PFSK-1 (cell line): Measurements from ENCODE around the gene CCNT1.

Experiments used
- POLR2AphosphoS5 ChIP-seq: IDR thresholded peaks from 2 replicates; pipeline ENCODE4 v1.6.1; 2012; ENCODE audit warnings: low read depth, mild to moderate bottlenecking, control low read depth, low read length, moderate library complexity
- REST ChIP-seq, 2 experiments: IDR thresholded peaks; 2 replicates each; pipeline versions ENCODE4 v1.6.1 to v1.8.0; 2011 to 2012; ENCODE audit warnings: low read depth in 2 of 2, low read length in 2 of 2, control low read depth in 1 of 2, inconsistent platforms in 1 of 2, mild to moderate bottlenecking in 1 of 2, moderate library complexity in 1 of 2; ENCODE audit not compliant: insufficient read depth in 1 of 2

GRCh38 chr12:48686615-48687334 is 29.7 kb downstream of the CCNT1 start:
- TF ChIP-seq POLR2AphosphoS5 = no peak; the same call in 1 of the 2 replicates
- TF ChIP-seq REST (IDR thresholded peaks at IDR 0.05; ENCODE audit: insufficient read depth in 1 of 2, low read depth in 2 of 2, low read length in 2 of 2) = no peak
